PC-3 (cell line): ENCODE results near the gene DNMBP.

Experiments
- EZH2 ChIP-seq: fragments of 300-600 bp; sonication (generic); IDR thresholded peaks from one replicate; pipeline ENCODE4 v1.6.1; 2017; ENCODE audit warnings: antibody characterized with exemption, mild to moderate bottlenecking, low read length; ENCODE audit not compliant: unreplicated experiment
- TF ChIP-seq, protein P1 (sequence below): fragments of 300-600 bp; sonication (generic); conservative IDR thresholded peaks from 2 replicates; pipeline ENCODE4 v1.5.1; 2017; ENCODE audit warnings: antibody characterized with exemption, low read depth, mild to moderate bottlenecking, low read length

DNA sequence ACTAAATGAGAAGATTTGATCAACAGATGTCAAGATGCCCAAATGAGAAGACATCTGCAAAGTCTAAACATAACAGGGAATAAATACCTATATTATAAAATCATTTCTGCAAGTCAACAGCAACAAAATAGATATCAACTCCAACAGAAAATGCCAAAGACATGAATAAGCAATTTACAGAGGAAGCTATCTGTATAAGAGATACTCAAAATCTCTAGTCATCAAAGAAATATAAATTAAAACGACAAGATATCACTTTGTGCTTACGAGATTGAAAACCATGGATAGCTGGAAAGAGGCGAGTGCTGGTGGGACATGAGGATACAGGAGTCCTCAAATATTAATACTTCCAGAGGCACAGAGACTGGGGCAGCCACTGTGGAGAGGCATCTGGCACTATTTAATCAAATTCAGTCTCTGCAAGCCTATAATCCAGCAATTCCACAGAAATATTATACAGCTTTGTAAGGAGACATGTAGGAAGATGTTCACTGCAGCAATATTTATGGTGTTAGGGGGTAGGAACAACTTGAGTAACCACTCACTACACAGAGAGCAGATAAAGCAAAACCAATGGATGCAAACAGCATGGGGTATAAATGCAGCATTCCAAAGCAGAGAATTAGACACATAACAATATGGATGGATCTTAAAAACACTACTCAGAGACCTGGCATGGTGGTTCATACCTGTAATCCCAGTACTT, 4.8 kb downstream of the DNMBP start:
- TF ChIP-seq, protein P1, sequence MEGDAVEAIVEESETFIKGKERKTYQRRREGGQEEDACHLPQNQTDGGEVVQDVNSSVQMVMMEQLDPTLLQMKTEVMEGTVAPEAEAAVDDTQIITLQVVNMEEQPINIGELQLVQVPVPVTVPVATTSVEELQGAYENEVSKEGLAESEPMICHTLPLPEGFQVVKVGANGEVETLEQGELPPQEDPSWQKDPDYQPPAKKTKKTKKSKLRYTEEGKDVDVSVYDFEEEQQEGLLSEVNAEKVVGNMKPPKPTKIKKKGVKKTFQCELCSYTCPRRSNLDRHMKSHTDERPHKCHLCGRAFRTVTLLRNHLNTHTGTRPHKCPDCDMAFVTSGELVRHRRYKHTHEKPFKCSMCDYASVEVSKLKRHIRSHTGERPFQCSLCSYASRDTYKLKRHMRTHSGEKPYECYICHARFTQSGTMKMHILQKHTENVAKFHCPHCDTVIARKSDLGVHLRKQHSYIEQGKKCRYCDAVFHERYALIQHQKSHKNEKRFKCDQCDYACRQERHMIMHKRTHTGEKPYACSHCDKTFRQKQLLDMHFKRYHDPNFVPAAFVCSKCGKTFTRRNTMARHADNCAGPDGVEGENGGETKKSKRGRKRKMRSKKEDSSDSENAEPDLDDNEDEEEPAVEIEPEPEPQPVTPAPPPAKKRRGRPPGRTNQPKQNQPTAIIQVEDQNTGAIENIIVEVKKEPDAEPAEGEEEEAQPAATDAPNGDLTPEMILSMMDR = no peak
- TF ChIP-seq EZH2 = no peak
